Measurements from ENCODE around the gene SLC22A6. TPM values are rescaled to one million over a fixed set of nuclear protein-coding genes. Genes with fewer than 3 reads are reported as not detected.
A peak's percentile ranks its signal among the peaks of the same experiment; 100 is the strongest.

Gene SLC22A6
- total and polyA plus RNA-seq, 7 donors, result not detected

GRCh38 chr11:62930157-62930556 is 54.6 kb downstream of the SLC22A6 start:
- intact Hi-C loops (cut with DNase I), result no loop called here
- Histone ChIP-seq H3K4me3 (no peak overlapping the region), H3K9me3 (no peaks in the 10 kb centered on the region), H3K4me1 (no peaks in the 10 kb centered on the region), H3K36me3 (ENCODE audit: insufficient read depth in 1 of 2, low read depth in 1 of 2) (no peaks in the 10 kb centered on the region), H3K27me3 (ENCODE audit: insufficient read depth in 3 of 3, low read length in 2 of 3) (peaks cover 0 to 46% (median 22%) of the 10 kb centered on the region in 3 donors), H3K27ac (no peak overlapping the region)
- ATAC-seq (no peak), DNase-seq (no peak)
- TF ChIP-seq CTCF (IDR thresholded peaks at IDR 0.05), result no peak
- 31 to 45% (median 38%) methylated on average over 4 of the region's 4 CpGs for WGBS, 3 donors

- intact Hi-C loops (cut with DNase I), result no loop called here
- Histone ChIP-seq H3K9me3 (no peaks in the 10 kb centered on the region), H3K36me3 (ENCODE audit: insufficient read depth in 1 of 2, low read depth in 1 of 2) (no peaks in the 10 kb centered on the region), H3K4me3 (no peak overlapping the region), H3K27ac (no peak overlapping the region), H3K4me1 (peaks cover 7% of the 10 kb centered on the region), H3K27me3 (ENCODE audit: insufficient read depth in 3 of 3, low read length in 2 of 3) (peaks cover 0 to 66% (median 29%) of the 10 kb centered on the region in 3 donors)
- 41 to 56% (median 46%) methylated on average over 13 of the region's 13 CpGs for WGBS, 3 donors
- ATAC-seq (no peak), DNase-seq (no peak)
- no peak for TF ChIP-seq CTCF (IDR thresholded peaks at IDR 0.05)
Observed at GRCh38 chr11:62928011-62928410, 56.8 kb downstream of the SLC22A6 start.

- intact Hi-C loops (cut with DNase I), result no loop called here
- Histone ChIP-seq H3K36me3 (ENCODE audit: insufficient read depth in 1 of 2, low read depth in 1 of 2) (no peaks in the 10 kb centered on the region), H3K4me1 (peaks cover 7% of the 10 kb centered on the region), H3K27me3 (ENCODE audit: insufficient read depth in 3 of 3, low read length in 2 of 3) (peaks cover 0 to 75% (median 34%) of the 10 kb centered on the region in 3 donors), H3K27ac (no peak overlapping the region), H3K9me3 (no peaks in the 10 kb centered on the region), H3K4me3 (peak overlapping the region; percentile 58)
- no peak for DNase-seq
- ATAC-seq, result no peak
- no peak for TF ChIP-seq CTCF (IDR thresholded peaks at IDR 0.05)
- WGBS, 3 donors, result 32 to 41% (median 34%) methylated on average over 43 to 53 of the region's 53 CpGs
Observed at GRCh38 chr11:62926680-62927455, 57.9 kb downstream of the SLC22A6 start.

Other genes with a start within 250 kb of the SLC22A6 start
- 1 to 10 TPM; 5.4 to 8.7 (median 6.5) TPM for gene ZBTB3, start 230.8 kb downstream of the SLC22A6 start, total RNA-seq
- 1 to 10 TPM; 1.5 to 3.5 (median 2.1) TPM for gene ZBTB3, start 230.8 kb downstream of the SLC22A6 start, polyA plus RNA-seq
- 10 to 100 TPM; 31.7 to 44.7 (median 36.2) TPM for gene POLR2G, start 223.4 kb downstream of the SLC22A6 start, total RNA-seq
- gene POLR2G, start 223.4 kb downstream of the SLC22A6 start, polyA plus RNA-seq, result 10 to 100 TPM; 44.0 to 92.6 (median 48.8) TPM
- 10 to 100 TPM; 13.5 to 19.9 (median 18.3) TPM for gene TAF6L, start 213.6 kb downstream of the SLC22A6 start, total RNA-seq
- 10 to 100 TPM; 18.0 to 26.5 (median 20.1) TPM for gene TAF6L, start 213.6 kb downstream of the SLC22A6 start, polyA plus RNA-seq
- 10 to 100 TPM; 12.2 to 18.5 (median 16.0) TPM for gene TMEM179B, start 197.6 kb downstream of the SLC22A6 start, total RNA-seq
- 10 to 100 TPM; 31.5 to 42.0 (median 34.4) TPM for gene TMEM179B, start 197.6 kb downstream of the SLC22A6 start, polyA plus RNA-seq
- 10 to 100 TPM in 1 of 4 donors, 1 to 10 TPM in 3; 6.2 to 11.5 (median 8.4) TPM for gene TMEM223, start 193.0 kb downstream of the SLC22A6 start, total RNA-seq
- 10 to 100 TPM; 16.6 to 37.7 (median 21.7) TPM for gene TMEM223, start 193.0 kb downstream of the SLC22A6 start, polyA plus RNA-seq
- gene NXF1, start 179.5 kb downstream of the SLC22A6 start, total RNA-seq, result 10 to 100 TPM; 38.3 to 45.4 (median 41.9) TPM
- gene NXF1, start 179.5 kb downstream of the SLC22A6 start, polyA plus RNA-seq, result 10 to 100 TPM; 36.3 to 67.0 (median 49.7) TPM
- 10 to 100 TPM; 16.0 to 24.6 (median 20.7) TPM for gene STX5, start 152.9 kb downstream of the SLC22A6 start, total RNA-seq
- gene STX5, start 152.9 kb downstream of the SLC22A6 start, polyA plus RNA-seq, result 10 to 100 TPM; 18.2 to 21.1 (median 21.1) TPM
- not detected for gene TEX54, start 152.1 kb downstream of the SLC22A6 start, total RNA-seq
- not detected for gene TEX54, start 152.1 kb downstream of the SLC22A6 start, polyA plus RNA-seq
- 10 to 100 TPM; 32.9 to 74.9 (median 54.2) TPM for gene WDR74, start 145.4 kb downstream of the SLC22A6 start, total RNA-seq
- gene WDR74, start 145.4 kb downstream of the SLC22A6 start, polyA plus RNA-seq, result 100 to 1,000 TPM in 1 of 3 donors, 10 to 100 TPM in 2; 90.1 to 121 (median 92.5) TPM
- gene SLC3A2, start 104.1 kb downstream of the SLC22A6 start, total RNA-seq, result 100 to 1,000 TPM in 3 of 4 donors, 10 to 100 TPM in 1; 62.6 to 187 (median 132) TPM
- 100 to 1,000 TPM; 149 to 374 (median 208) TPM for gene SLC3A2, start 104.1 kb downstream of the SLC22A6 start, polyA plus RNA-seq
- gene CHRM1, start 63.6 kb downstream of the SLC22A6 start, total RNA-seq, result not detected
- gene CHRM1, start 63.6 kb downstream of the SLC22A6 start, polyA plus RNA-seq, result under 1 TPM in 1 of 3 donors, not detected in 2; 0.06 TPM
- not detected for gene SLC22A8, start 30.9 kb upstream of the SLC22A6 start, total RNA-seq
- gene SLC22A8, start 30.9 kb upstream of the SLC22A6 start, polyA plus RNA-seq, result not detected
- not detected for gene SLC22A24, start 159.3 kb upstream of the SLC22A6 start, total RNA-seq
- not detected for gene SLC22A24, start 159.3 kb upstream of the SLC22A6 start, polyA plus RNA-seq

All from psoas muscle (tissue), 8 donors.